Rectal smooth muscle tissue (tissue), 1 donor: ENCODE data around the gene DFFB.
"Not testable (repeated sequence)": the region's sequence is repeated elsewhere in the genome, so short reads cannot be mapped to it uniquely, and the experiment has no call there.

Experiments used
- H3K27ac ChIP-seq: one replicate; pipeline ENCODE4 v1.7.0; 2013; ENCODE audit warnings: low read depth, low read length, inconsistent platforms
- H3K27me3 ChIP-seq: one replicate; pipeline ENCODE4 v1.7.0; 2013; ENCODE audit warnings: low read length; ENCODE audit not compliant: control insufficient read depth, insufficient read depth
- H3K36me3 ChIP-seq: one replicate; pipeline ENCODE4 v1.7.0; 2013; ENCODE audit warnings: low read length; ENCODE audit not compliant: control insufficient read depth, insufficient read depth
- H3K4me1 ChIP-seq: one replicate; pipeline ENCODE4 v1.7.0; 2013; ENCODE audit warnings: low read length; ENCODE audit not compliant: control insufficient read depth, insufficient read depth
- H3K4me3 ChIP-seq: one replicate; pipeline ENCODE4 v1.7.0; 2013; ENCODE audit warnings: low read length
- H3K9ac ChIP-seq: one replicate; pipeline ENCODE4 v1.7.0; 2013; ENCODE audit warnings: low read length

Gene DFFB

DNA sequence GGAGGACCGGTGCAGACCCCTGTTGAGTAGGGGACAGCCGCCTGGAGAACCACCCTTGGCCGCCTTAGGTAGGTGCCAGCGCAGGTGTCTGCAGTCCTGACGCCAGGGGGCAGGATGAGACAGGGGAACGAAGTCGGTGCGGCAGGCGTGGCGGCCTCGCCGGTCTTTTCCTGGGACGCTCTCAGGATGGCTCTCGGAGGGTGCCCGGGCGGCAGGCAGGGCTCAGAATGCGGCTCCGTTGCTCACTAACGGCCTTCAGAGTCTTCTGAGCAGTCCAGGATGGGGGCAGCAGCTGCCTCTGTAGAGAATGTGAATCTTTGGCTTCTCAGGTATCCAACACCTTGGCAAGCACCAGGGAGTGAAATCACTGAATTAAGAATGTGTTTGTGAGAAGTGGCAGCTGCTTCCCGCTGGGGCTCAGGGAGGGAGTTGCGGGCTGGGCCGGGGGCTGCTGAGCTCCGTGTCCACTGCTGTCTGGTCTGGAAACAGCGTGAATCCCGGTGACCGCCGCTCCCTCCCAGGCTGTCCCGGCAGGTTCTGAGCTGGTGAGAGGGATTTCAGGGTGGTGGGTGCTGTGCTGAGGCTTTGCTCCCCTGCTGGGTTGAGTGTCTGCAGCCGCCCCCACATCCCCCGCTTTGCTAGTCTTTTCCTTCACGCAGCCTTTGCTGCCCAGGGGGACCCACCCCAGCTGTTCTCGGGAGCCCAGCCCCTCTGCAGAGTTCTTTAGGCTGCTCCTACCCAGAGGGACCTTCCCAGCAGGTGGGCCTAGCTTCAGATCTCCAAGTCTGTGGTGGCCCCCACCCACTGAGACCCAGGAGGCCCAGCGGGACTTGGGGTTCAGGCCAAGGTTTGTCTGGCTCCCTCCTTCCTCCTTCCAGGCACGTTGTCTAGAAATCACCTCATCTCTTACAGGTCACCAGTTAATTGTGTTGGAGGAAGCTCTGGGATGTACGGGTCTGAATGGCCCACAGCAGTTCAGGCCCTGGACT lies 53.9 kb downstream of the DFFB start:
- Histone ChIP-seq H3K9ac (no peak overlapping the region), H3K4me3 (no peak overlapping the region), H3K27ac (no peak overlapping the region), H3K4me1 (no peaks in the 10 kb centered on the region), H3K36me3 (no peaks in the 10 kb centered on the region), H3K27me3 (peaks cover 9% of the 10 kb centered on the region)

DNA sequence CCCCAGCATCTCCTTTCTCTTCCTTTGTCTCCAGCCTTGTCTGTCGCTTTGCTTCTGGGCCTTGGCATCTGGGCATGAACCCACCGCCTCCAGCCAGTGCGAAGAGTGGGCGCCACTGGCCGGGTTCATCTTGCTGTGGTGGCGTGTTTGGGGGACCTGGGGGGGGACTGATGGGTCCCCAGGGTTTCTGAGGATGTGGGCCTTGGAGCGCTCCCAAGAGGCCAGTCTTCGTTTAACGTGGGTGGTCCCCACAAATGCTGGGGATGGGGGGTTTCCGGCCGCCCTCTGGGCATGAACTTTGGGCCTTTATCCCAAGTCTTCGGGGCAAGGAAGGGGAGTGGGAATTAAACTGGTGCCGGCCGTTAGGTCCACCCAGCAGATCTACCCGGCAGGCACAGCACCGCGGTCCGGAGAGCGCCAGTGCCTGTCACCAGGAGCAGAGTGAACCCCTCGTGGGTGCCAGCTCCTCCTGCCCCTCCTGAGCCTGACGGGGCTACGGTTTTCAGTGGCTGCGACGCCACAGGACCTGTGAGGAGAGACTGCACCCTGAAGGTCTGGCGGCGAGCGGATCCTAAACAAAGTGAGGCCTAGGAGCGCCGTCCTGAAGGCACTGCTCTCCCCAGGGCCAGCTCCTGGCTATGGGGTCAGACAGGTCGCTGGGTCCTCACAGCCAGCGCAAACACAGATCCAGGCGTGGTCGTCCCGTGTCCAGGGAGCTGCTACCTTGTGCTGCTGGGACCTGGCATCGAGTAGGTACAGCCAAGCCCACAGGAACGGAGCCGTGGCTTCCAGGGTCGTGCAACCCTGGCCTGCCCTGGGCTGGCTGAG lies 54.9 kb downstream of the DFFB start:
- H3K4me3 ChIP-seq, result no peak overlapping the region
- no peak overlapping the region for H3K9ac ChIP-seq
- H3K36me3 ChIP-seq, result no peaks in the 10 kb centered on the region
- H3K27ac ChIP-seq, result no peak overlapping the region
- no peaks in the 10 kb centered on the region for H3K4me1 ChIP-seq
- H3K27me3 ChIP-seq, result peaks cover 9% of the 10 kb centered on the region

DNA sequence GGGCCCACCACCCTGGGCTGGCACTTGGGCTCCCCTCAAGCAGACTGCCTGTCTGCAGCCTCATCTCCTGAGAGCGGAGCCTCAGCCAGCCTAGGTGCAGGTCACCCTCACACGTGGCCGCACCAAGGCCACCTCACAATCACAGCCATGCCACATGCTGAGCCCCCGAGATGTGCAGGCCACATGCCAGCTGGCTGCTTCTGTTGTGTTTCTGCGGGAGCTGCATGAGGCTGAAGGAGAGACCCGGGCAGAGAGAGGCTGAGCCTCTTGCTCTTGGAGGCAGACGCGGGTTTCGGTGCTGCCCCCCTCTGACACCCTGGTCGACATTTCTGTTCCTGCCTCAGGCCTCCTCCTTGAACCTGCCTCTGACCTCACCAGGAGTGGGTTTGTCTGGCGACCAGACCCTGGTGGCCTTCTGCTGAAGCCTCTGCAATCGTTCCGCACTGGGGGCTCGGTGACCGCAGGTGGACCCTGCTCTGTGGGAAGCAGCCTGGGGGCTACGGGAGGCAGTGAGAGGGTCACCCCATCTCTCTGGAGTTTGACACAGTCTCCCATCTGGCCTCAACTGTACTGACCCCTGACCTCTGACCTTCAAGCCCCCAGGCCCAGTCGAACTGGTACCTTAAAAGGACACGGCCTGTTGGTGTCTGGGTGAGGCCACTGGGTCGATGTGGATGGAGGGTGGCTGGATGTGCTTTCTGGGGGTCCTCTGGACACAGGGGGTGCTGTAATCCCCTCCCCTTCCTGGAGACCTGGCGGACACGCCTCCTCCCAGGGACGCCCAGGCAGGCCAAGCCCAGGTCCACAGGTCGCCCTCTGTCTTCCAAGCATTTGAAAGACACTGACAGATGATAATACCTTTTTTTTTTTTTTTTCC lies 55.8 kb downstream of the DFFB start:
- H3K4me1 ChIP-seq, result no peaks in the 10 kb centered on the region
- H3K4me3 ChIP-seq, result no peak overlapping the region
- peaks cover 9% of the 10 kb centered on the region for H3K27me3 ChIP-seq
- no peaks in the 10 kb centered on the region for H3K36me3 ChIP-seq
- no peak overlapping the region for H3K27ac ChIP-seq
- no peak overlapping the region for H3K9ac ChIP-seq

DNA sequence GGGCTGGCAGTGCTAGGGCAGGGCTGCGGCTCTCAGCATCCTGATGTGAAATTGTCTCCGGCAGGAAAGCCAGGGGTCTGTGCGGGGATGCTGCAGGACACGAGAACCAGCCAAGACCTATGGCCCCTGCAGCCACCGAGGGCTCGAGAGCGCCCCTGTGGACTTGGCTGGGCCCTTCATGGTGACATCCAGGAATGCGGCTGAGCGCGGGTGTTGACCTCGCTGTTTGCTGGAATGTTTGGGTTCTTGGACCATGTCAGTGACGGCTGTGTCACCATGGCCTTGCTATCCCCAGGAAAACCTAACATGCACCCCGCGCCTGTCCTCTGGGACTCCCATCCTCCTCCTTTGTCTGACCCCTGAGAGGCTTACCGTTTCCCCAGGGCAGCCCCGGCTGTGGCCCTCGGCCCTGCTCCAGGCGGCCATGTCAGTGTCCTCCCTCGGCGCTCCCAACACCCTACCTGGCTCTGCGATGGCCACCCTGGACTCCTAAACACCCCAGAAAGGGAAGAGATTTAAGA lies 57.1 kb downstream of the DFFB start:
- no peaks in the 10 kb centered on the region for H3K36me3 ChIP-seq
- H3K4me1 ChIP-seq, result no peaks in the 10 kb centered on the region
- H3K27ac ChIP-seq, result no peak overlapping the region
- H3K4me3 ChIP-seq, result no peak overlapping the region
- no peak overlapping the region for H3K9ac ChIP-seq
- H3K27me3 ChIP-seq, result peaks cover 9% of the 10 kb centered on the region

DNA sequence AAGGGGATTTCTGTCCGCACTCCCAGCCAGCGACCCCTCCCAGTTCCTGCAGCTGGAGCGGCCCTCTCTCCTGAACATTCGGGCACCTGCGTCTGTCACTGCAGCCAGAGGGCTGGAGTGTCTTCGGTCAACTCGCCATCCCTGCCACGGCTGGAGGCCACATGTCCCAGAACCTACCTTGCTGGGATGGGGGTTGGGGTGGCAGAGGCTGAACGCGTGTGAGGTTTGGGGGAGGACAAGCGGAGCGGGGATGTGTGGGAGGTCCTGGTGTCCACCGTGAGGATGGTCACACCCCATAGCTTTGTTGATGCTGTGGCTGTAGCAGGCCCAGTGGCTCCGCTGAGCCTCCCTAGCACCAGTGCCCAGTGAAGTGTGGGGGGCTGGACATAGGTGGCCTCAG lies 57.6 kb downstream of the DFFB start:
- H3K4me1 ChIP-seq, result no peaks in the 10 kb centered on the region
- peaks cover 9% of the 10 kb centered on the region for H3K27me3 ChIP-seq
- H3K9ac ChIP-seq, result no peak overlapping the region
- H3K27ac ChIP-seq, result no peak overlapping the region
- no peaks in the 10 kb centered on the region for H3K36me3 ChIP-seq
- H3K4me3 ChIP-seq, result no peak overlapping the region

DNA sequence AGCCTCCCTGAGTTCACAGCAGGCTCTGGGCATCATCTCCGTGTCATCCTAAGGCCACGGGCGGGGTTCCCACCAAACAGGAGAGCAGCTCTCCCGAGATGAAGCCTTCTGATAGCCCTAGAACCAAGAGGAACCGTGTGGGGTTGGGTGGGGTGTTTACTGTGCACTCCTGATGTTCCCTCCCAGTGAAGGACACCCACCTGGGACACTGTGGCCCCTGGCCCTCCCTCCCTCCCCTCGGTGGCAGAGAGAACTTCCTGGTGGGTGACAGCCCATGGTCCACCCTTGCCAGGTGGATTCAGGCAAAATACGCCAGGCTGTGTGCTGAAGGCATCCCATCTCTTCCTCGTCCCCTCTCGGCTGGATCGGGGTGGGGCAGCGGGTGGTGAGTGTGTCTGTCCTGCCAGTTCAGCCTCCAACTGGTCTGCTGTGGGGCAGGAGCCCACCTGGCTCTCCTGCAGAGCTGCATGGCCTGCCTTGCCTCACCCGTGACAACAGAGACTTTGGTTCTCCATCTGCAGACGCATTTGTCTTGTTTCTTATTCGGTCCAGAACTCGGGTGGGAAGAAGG lies 58.4 kb downstream of the DFFB start:
- H3K4me1 ChIP-seq, result no peaks in the 10 kb centered on the region
- H3K36me3 ChIP-seq, result no peaks in the 10 kb centered on the region
- no peak overlapping the region for H3K27ac ChIP-seq
- H3K27me3 ChIP-seq, result peaks cover 5% of the 10 kb centered on the region
- no peak overlapping the region for H3K4me3 ChIP-seq
- H3K9ac ChIP-seq, result no peak overlapping the region

DNA sequence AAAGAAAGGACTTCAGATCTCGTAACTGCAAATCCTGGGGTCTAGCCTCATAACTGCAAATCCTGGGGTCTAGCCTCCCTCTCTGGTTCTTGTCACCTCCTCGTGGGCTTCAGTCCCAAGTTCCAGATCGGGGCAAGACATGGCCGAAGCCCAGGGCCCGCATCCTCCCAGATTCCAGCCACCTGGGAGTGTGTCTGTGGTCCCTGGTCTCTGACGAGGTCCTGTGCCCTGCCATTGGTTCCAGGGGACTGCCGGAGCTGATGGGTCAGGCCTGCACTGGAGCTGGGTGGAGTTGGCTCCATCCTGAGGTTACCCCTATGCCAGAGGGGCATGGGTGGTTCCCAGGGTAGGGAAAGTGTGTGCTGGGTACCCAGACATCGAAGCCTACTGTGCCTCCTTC lies 60.5 kb downstream of the DFFB start:
- Histone ChIP-seq H3K27me3 (no peaks in the 10 kb centered on the region), H3K4me1 (no peaks in the 10 kb centered on the region), H3K27ac (no peak overlapping the region), H3K36me3 (no peaks in the 10 kb centered on the region), H3K9ac (no peak overlapping the region), H3K4me3 (no peak overlapping the region)

DNA sequence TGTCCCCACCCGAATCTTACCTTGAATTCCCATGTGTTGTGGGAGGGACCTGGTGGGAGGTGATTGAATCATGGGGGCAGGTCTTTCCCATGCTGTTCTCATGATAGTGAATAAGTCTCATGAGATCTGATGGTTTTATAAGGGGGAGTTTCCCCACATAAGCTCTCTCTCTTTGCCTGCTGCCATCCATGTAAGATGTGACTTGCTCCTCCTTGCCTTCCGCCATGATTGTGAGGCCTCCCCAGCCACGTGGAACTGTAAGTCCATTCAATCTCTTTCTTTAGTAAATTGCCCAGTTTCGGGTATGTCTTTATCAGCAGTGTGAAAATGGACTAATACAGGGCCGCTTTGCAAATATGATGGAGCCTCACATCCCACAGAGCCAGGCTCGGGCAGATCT lies 61.1 kb downstream of the DFFB start:
- not testable (repeated sequence) for H3K9ac ChIP-seq, H3K36me3 ChIP-seq, H3K27me3 ChIP-seq, H3K27ac ChIP-seq, H3K4me3 ChIP-seq, H3K4me1 ChIP-seq

DNA sequence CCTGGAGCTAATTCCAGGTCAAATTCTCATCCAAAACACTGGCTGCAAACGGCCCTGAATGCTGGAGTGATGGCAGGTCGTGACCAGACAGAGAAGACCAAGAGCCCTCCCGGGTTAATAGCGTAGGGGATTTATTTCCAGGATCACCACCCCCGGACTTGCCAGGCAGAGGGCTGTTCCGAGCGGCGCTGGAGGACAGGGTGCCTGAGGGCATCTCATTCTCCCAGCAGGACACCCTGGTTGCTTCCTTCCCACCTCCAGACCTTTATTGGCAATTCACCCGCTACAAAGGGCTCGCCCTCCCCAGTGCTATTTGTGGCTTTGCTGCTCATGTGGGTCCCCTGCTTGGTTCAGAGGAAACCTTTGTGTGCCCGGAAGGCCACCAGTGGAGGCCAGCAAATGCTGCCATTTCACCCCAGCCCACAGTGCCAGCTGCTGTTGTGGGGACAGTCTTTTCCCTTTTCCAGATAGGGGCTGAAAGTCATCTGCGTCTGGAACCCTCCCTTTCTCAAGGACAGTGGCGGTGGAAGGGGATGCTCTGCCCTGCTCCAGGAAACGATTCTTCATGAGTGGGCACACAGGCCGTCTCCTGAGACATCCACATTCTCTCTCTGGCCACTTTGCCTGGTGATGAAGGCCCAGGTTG lies 61.8 kb downstream of the DFFB start:
- H3K27me3 ChIP-seq, result no peaks in the 10 kb centered on the region
- no peak overlapping the region for H3K9ac ChIP-seq
- H3K4me3 ChIP-seq, result no peak overlapping the region
- no peaks in the 10 kb centered on the region for H3K4me1 ChIP-seq
- H3K36me3 ChIP-seq, result no peaks in the 10 kb centered on the region
- H3K27ac ChIP-seq, result no peak overlapping the region

DNA sequence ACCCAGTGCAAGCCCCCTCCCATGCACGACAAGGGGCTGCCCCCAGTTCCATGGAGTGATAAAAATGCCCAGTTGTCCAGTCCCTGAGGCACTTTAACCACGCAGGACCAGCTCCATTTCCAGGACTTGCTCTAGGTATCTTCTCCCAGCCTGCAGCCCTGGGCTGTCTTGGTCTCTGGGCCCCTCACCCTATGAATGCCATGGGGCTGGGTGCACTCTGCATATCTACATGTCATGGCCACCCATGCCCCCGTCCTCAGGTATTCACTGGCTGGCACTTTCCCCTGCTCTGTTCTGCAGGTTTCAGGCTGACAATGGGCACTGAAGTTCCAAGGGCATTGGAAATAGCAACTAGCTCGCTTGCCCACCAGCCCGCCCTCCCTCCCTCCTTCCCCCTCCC lies 62.4 kb downstream of the DFFB start:
- H3K27me3 ChIP-seq, result no peaks in the 10 kb centered on the region
- H3K4me1 ChIP-seq, result no peaks in the 10 kb centered on the region
- H3K27ac ChIP-seq, result no peak overlapping the region
- no peak overlapping the region for H3K4me3 ChIP-seq
- H3K36me3 ChIP-seq, result no peaks in the 10 kb centered on the region
- H3K9ac ChIP-seq, result no peak overlapping the region

DNA sequence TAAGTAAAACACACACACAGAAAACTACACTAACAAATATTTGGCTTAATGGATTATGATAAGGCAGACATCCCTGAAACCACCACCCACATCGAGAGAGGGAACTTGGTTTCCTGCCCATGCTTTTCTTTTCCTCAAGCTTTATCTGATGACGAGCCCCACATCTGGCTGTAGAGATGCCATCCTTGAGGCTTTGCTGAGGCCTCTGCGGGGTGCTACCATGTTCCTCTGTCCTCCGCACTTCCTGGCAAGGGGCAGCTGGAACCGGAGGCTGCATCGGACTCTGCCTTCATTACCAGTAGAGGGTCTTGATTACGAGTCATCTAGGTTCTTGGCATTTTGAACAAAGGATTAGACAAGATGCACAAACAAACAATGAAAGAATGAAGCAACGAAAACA lies 64.5 kb downstream of the DFFB start:
- H3K4me1 ChIP-seq, result no peaks in the 10 kb centered on the region
- no peaks in the 10 kb centered on the region for H3K36me3 ChIP-seq
- H3K27me3 ChIP-seq, result no peaks in the 10 kb centered on the region
- no peak overlapping the region for H3K27ac ChIP-seq
- H3K4me3 ChIP-seq, result no peak overlapping the region
- H3K9ac ChIP-seq, result no peak overlapping the region
